CD4-positive, CD25-positive, alpha-beta regulatory T cell (primary cell): ENCODE measurements around the gene SNCB. TPM values are rescaled to one million over a fixed set of nuclear protein-coding genes. Genes with fewer than 3 reads are reported as not detected.
A peak's percentile ranks its signal among the peaks of the same experiment; 100 is the strongest.

Experiments used
- ATAC-seq, 2 donors: fragments of 150-1000 bp; cut with Tn5 transposase; one replicate each; pipeline ENCODE4 v1.10.0; 2021; ENCODE audit warnings: low read depth in 2 of 2, moderate number of reproducible peaks in 2 of 2, moderate library complexity in 1 of 2
- DNase-seq, 3 donors: peaks; one replicate each; pipeline versions ENCODE4 v3.0.0 to v3.0.0-alpha.2; 2012 to 2022; ENCODE audit warnings: mixed read lengths in 1 of 3
- H3K27ac ChIP-seq: one replicate; pipeline ENCODE4 v1.7.0; 2013; ENCODE audit warnings: mild to moderate bottlenecking, low read length; ENCODE audit not compliant: insufficient read depth, poor library complexity, severe bottlenecking
- H3K27me3 ChIP-seq: one replicate; pipeline ENCODE4 v1.7.0; 2013; ENCODE audit warnings: low read length; ENCODE audit not compliant: control insufficient read depth, insufficient read depth
- H3K36me3 ChIP-seq: one replicate; pipeline ENCODE4 v1.7.0; 2013; ENCODE audit warnings: mild to moderate bottlenecking, low read length, moderate library complexity; ENCODE audit not compliant: control insufficient read depth, insufficient read depth
- H3K4me1 ChIP-seq: 2 replicates; pipeline ENCODE4 v1.7.0; 2013; ENCODE audit warnings: mild to moderate bottlenecking, low read length; ENCODE audit not compliant: insufficient read depth, control insufficient read depth, poor library complexity, severe bottlenecking
- H3K4me3 ChIP-seq: one replicate; pipeline ENCODE4 v1.7.0; 2013; ENCODE audit warnings: low read depth, mild to moderate bottlenecking, low read length, moderate library complexity
- H3K9me3 ChIP-seq, 2 experiments: 1 replicate in 1 of 2; 2 replicates in 1 of 2; pipeline ENCODE4 v1.7.0; 2013; ENCODE audit warnings: low read length in 2 of 2, mild to moderate bottlenecking in 1 of 2, moderate library complexity in 1 of 2; ENCODE audit not compliant: control insufficient read depth in 2 of 2
- H3K27ac Mint-ChIP-seq, 3 donors: one replicate each; pipeline ENCODE4 v1.8.0; 2020 to 2022; ENCODE audit warnings: mild to moderate bottlenecking in 3 of 3, mixed read lengths in 3 of 3, moderate library complexity in 2 of 3
- H3K27me3 Mint-ChIP-seq: one replicate; pipeline ENCODE4 v1.8.0; 2022; ENCODE audit warnings: mild to moderate bottlenecking, mixed read lengths
- H3K36me3 Mint-ChIP-seq: one replicate; pipeline ENCODE4 v1.8.0; 2020; ENCODE audit warnings: mixed read lengths
- H3K4me1 Mint-ChIP-seq, 4 donors: one replicate each; pipeline ENCODE4 v1.8.0; 2020 to 2022; ENCODE audit warnings: mixed read lengths in 4 of 4, mild to moderate bottlenecking in 1 of 4
- H3K4me3 Mint-ChIP-seq, 4 donors: one replicate each; pipeline ENCODE4 v1.8.0; 2020 to 2022; ENCODE audit warnings: mild to moderate bottlenecking in 4 of 4, mixed read lengths in 4 of 4, moderate library complexity in 3 of 4
- H3K9me3 Mint-ChIP-seq, 7 donors: one replicate each; pipeline ENCODE4 v1.8.0; 2020 to 2022; ENCODE audit warnings: mixed read lengths in 7 of 7, mild to moderate bottlenecking in 3 of 7, moderate library complexity in 2 of 7
- polyA plus RNA-seq, 4 donors: library from polyadenylated mRNA; unstranded; fragments of 300-500 nt; fragmentation: Illumina TruSeq; gene quantifications; one replicate each; pipeline ENCODE4 v1.2.3, GENCODE V29; 2021
- total RNA-seq: library from RNA; stranded (reverse); gene quantifications from one replicate; pipeline ENCODE4 v1.2.3, GENCODE V29; 2022

SNCB gene
- total and polyA plus RNA-seq, 5 donors from 2014 or later = not detected

GRCh38 chr5:176624938-176625337, 5.4 kb downstream of the SNCB start:
- Mint-ChIP-seq H3K9me3 (peaks cover 0 to 1% (median 0%) of the 10 kb centered on the region in 7 donors), H3K27me3 (peaks cover 74% of the 10 kb centered on the region), H3K36me3 (no peaks in the 10 kb centered on the region), H3K27ac (no peak overlapping the region), H3K4me1 (peaks cover 0 to 21% (median 5%) of the 10 kb centered on the region in 4 donors), H3K4me3 (no peak overlapping the region)
- DNase-seq = no peak
- H3K27ac ChIP-seq = no peak overlapping the region
- peaks cover 9% of the 10 kb centered on the region for H3K27me3 ChIP-seq
- peaks cover 16% of the 10 kb centered on the region for H3K4me1 ChIP-seq
- H3K36me3 ChIP-seq = no peaks in the 10 kb centered on the region
- H3K4me3 ChIP-seq = no peak overlapping the region
- no peaks in the 10 kb centered on the region for H3K9me3 ChIP-seq
- ATAC-seq = no peak

DNA sequence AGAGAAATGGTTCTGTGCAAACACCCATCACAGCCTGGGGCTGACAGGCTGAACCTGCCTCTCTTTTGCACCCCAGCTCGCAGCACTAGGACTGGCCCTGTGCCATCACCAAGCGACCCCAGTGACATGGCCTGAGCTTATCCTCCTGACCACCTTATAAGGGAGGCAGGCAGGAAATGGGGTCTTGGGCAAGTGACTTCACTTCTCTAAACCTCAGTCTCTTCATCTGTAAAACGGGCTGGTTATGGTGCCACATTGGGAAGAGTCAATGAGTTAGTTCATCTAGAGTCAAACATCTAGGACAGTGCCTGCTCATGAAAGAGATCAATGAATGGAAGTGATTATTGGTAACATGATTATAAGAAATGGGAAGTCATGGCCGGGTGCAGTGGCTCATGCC, 6.2 kb downstream of the SNCB start:
- Histone ChIP-seq H3K4me3 (no peak overlapping the region), H3K4me1 (peaks cover 17% of the 10 kb centered on the region), H3K27me3 (peaks cover 9% of the 10 kb centered on the region), H3K9me3 (no peaks in the 10 kb centered on the region), H3K27ac (no peak overlapping the region), H3K36me3 (no peaks in the 10 kb centered on the region)
- ATAC-seq (no peak), DNase-seq (no peak)
- Mint-ChIP-seq H3K9me3 (peaks cover 0 to 1% (median 0%) of the 10 kb centered on the region in 7 donors), H3K4me1 (peaks cover 0 to 19% (median 5%) of the 10 kb centered on the region in 4 donors), H3K36me3 (no peaks in the 10 kb centered on the region), H3K27me3 (peaks cover 79% of the 10 kb centered on the region), H3K4me3 (peak overlapping the region in 1 of 4 donors; percentile 61), H3K27ac (no peak overlapping the region)

DNA sequence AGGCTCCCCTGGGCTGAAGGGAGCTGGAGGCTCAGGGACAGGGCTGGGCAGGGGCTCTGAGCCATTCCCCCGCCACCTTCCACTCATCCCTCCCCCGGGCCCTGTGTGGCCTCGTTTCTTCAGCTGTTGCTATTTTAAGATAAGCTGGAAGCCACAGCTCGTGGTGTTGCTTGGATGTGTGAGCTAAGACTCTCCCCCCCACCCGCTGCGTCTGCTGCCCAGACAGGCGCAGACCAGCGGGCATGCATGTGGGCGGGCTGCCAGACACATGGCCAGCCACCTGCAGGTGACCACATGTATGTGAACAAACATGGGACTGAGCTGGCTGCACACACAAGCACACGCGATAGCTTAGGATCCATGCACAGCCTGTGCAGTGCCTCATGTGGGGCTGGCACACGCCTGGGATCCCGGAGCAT, 8.7 kb downstream of the SNCB start:
- H3K27me3 ChIP-seq = peaks cover 8% of the 10 kb centered on the region
- no peak overlapping the region for H3K27ac ChIP-seq
- no peak overlapping the region for H3K4me3 Mint-ChIP-seq
- peaks cover 21% of the 10 kb centered on the region for H3K4me1 ChIP-seq
- peaks cover 75% of the 10 kb centered on the region for H3K27me3 Mint-ChIP-seq
- no peaks in the 10 kb centered on the region for H3K36me3 Mint-ChIP-seq
- H3K27ac Mint-ChIP-seq = no peak overlapping the region
- DNase-seq (no peak), ATAC-seq (no peak)
- peaks cover 0 to 2% (median 0%) of the 10 kb centered on the region in 7 donors for H3K9me3 Mint-ChIP-seq
- H3K4me1 Mint-ChIP-seq = peaks cover 0 to 18% (median 5%) of the 10 kb centered on the region in 4 donors
- H3K9me3 ChIP-seq = no peaks in the 10 kb centered on the region
- H3K4me3 ChIP-seq = no peak overlapping the region
- no peaks in the 10 kb centered on the region for H3K36me3 ChIP-seq

GRCh38 chr5:176620333-176620981, 9.9 kb downstream of the SNCB start:
- Histone ChIP-seq H3K27ac (no peak overlapping the region), H3K4me1 (peaks cover 21% of the 10 kb centered on the region), H3K36me3 (no peaks in the 10 kb centered on the region), H3K27me3 (peaks cover 12% of the 10 kb centered on the region), H3K4me3 (no peak overlapping the region), H3K9me3 (no peaks in the 10 kb centered on the region)
- Mint-ChIP-seq H3K27ac (no peak overlapping the region), H3K27me3 (peaks cover 76% of the 10 kb centered on the region), H3K9me3 (peaks cover 0 to 3% (median 0%) of the 10 kb centered on the region in 7 donors), H3K36me3 (peaks cover 3% of the 10 kb centered on the region), H3K4me3 (peak overlapping the region; percentile 60 to 82 (median 76)), H3K4me1 (peaks cover 0 to 18% (median 5%) of the 10 kb centered on the region in 4 donors)
- ATAC-seq (no peak), DNase-seq (peak in 1 of 3 donors; percentile 33)

GRCh38 chr5:176619569-176620332, 10.6 kb downstream of the SNCB start:
- peaks cover 0 to 3% (median 0%) of the 10 kb centered on the region in 7 donors for H3K9me3 Mint-ChIP-seq
- no peak overlapping the region for H3K27ac Mint-ChIP-seq
- Histone ChIP-seq H3K27ac (no peak overlapping the region), H3K36me3 (no peaks in the 10 kb centered on the region), H3K9me3 (no peaks in the 10 kb centered on the region), H3K4me3 (no peak overlapping the region), H3K27me3 (peaks cover 12% of the 10 kb centered on the region), H3K4me1 (peaks cover 21% of the 10 kb centered on the region)
- H3K36me3 Mint-ChIP-seq = peaks cover 3% of the 10 kb centered on the region
- peaks cover 78% of the 10 kb centered on the region for H3K27me3 Mint-ChIP-seq
- ATAC-seq = no peak
- peaks cover 0 to 18% (median 5%) of the 10 kb centered on the region in 4 donors for H3K4me1 Mint-ChIP-seq
- DNase-seq = no peak
- H3K4me3 Mint-ChIP-seq = peak overlapping the region; percentile 34 to 82 (median 70)

- H3K36me3 Mint-ChIP-seq = peaks cover 3% of the 10 kb centered on the region
- H3K4me3 ChIP-seq = no peak overlapping the region
- H3K9me3 ChIP-seq = no peaks in the 10 kb centered on the region
- DNase-seq (peak; percentile 62 to 83 (median 63)), ATAC-seq (peak; percentile 80 to 82)
- peaks cover 21% of the 10 kb centered on the region for H3K4me1 ChIP-seq
- H3K36me3 ChIP-seq = no peaks in the 10 kb centered on the region
- H3K27me3 ChIP-seq = peaks cover 12% of the 10 kb centered on the region
- H3K27me3 Mint-ChIP-seq = peaks cover 75% of the 10 kb centered on the region
- H3K9me3 Mint-ChIP-seq = peaks cover 0 to 3% (median 0%) of the 10 kb centered on the region in 7 donors
- H3K27ac ChIP-seq = no peak overlapping the region
- H3K4me3 Mint-ChIP-seq = peak overlapping the region in 2 of 4 donors; percentile 46 to 61
- H3K27ac Mint-ChIP-seq = no peak overlapping the region
- H3K4me1 Mint-ChIP-seq = peaks cover 0 to 18% (median 5%) of the 10 kb centered on the region in 4 donors
Observed at GRCh38 chr5:176619203-176619568, 11.1 kb downstream of the SNCB start.

DNA sequence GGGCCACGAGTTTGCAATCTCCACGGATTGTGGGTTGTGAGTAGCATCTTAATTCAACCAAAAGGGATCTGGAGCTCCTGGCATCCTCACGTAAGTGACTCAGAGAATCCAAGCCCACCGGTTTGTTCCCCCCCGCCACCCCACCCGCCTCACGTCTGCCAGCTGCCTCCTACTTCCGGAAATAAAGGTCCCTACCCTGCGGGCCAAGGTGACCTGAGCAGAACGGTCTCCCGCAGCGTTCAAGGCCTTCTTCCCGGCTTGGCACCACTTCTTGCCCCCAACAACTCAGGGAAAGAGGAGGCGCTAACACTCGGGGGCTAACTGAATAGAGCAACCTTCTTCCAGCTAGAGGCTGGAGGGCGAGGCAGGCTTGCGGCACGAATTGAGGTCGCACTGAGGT, 11.6 kb downstream of the SNCB start:
- Histone ChIP-seq H3K9me3 (no peaks in the 10 kb centered on the region), H3K4me1 (peaks cover 21% of the 10 kb centered on the region), H3K36me3 (no peaks in the 10 kb centered on the region), H3K27ac (no peak overlapping the region), H3K27me3 (peaks cover 12% of the 10 kb centered on the region), H3K4me3 (no peak overlapping the region)
- no peak for ATAC-seq
- peaks cover 0 to 3% (median 0%) of the 10 kb centered on the region in 7 donors for H3K9me3 Mint-ChIP-seq
- peak overlapping the region in 3 of 4 donors; percentile 24 to 61 (median 46) for H3K4me3 Mint-ChIP-seq
- no peak for DNase-seq
- H3K27me3 Mint-ChIP-seq = peaks cover 71% of the 10 kb centered on the region
- no peak overlapping the region for H3K27ac Mint-ChIP-seq
- H3K36me3 Mint-ChIP-seq = peaks cover 3% of the 10 kb centered on the region
- H3K4me1 Mint-ChIP-seq = peaks cover 0 to 18% (median 5%) of the 10 kb centered on the region in 4 donors
